ENCODE results near the gene TBC1D1.

Gene TBC1D1

GRCh38 chr4:38172078-38172477 lies 281.2 kb downstream of the TBC1D1 start:
- no peaks in the 10 kb centered on the region for H3K27me3 ChIP-seq
- H3K4me3 ChIP-seq (ENCODE audit: low read depth, low read length): no peak overlapping the region
- no peaks in the 10 kb centered on the region for H3K4me1 ChIP-seq
- no peaks in the 10 kb centered on the region for H3K36me3 ChIP-seq
- H3K9me3 ChIP-seq: no peaks in the 10 kb centered on the region
- TF ChIP-seq CTCF (IDR thresholded peaks at IDR 0.05; ENCODE audit: low read depth, low read length): no peak
- DNase-seq: no peak

- H3K27me3 ChIP-seq: no peaks in the 10 kb centered on the region
- no peak overlapping the region for H3K4me3 ChIP-seq (ENCODE audit: low read depth, low read length)
- no peaks in the 10 kb centered on the region for H3K9me3 ChIP-seq
- no peaks in the 10 kb centered on the region for H3K36me3 ChIP-seq
- no peak for TF ChIP-seq CTCF (IDR thresholded peaks at IDR 0.05; ENCODE audit: low read depth, low read length)
- DNase-seq: no peak
- no peaks in the 10 kb centered on the region; the same call in 1 of the 2 replicates for H3K4me1 ChIP-seq
Measured at GRCh38 chr4:38173935-38174518, 283.1 kb downstream of the TBC1D1 start.

GRCh38 chr4:38174801-38175200 lies 283.9 kb downstream of the TBC1D1 start:
- H3K4me1 ChIP-seq: no peaks in the 10 kb centered on the region; the same call in 1 of the 2 replicates
- H3K4me3 ChIP-seq (ENCODE audit: low read depth, low read length): no peak overlapping the region
- no peaks in the 10 kb centered on the region for H3K36me3 ChIP-seq
- DNase-seq: no peak
- H3K9me3 ChIP-seq: no peaks in the 10 kb centered on the region
- TF ChIP-seq CTCF (IDR thresholded peaks at IDR 0.05; ENCODE audit: low read depth, low read length): no peak
- H3K27me3 ChIP-seq: no peaks in the 10 kb centered on the region

- H3K9me3 ChIP-seq: no peaks in the 10 kb centered on the region
- no peak for DNase-seq
- no peak for TF ChIP-seq CTCF (IDR thresholded peaks at IDR 0.05; ENCODE audit: low read depth, low read length)
- no peak overlapping the region for H3K4me3 ChIP-seq (ENCODE audit: low read depth, low read length)
- H3K27me3 ChIP-seq: no peaks in the 10 kb centered on the region
- no peaks in the 10 kb centered on the region for H3K36me3 ChIP-seq
- no peaks in the 10 kb centered on the region; the same call in 1 of the 2 replicates for H3K4me1 ChIP-seq
Measured at GRCh38 chr4:38176165-38176564, 285.3 kb downstream of the TBC1D1 start.

GRCh38 chr4:38177035-38177546 lies 286.2 kb downstream of the TBC1D1 start:
- no peak for TF ChIP-seq CTCF (IDR thresholded peaks at IDR 0.05; ENCODE audit: low read depth, low read length)
- Histone ChIP-seq H3K27me3 (no peaks in the 10 kb centered on the region), H3K4me1 (no peaks in the 10 kb centered on the region; the same call in none of the 2 replicates), H3K9me3 (no peaks in the 10 kb centered on the region), H3K4me3 (ENCODE audit: low read depth, low read length) (no peak overlapping the region), H3K36me3 (no peaks in the 10 kb centered on the region)
- DNase-seq: no peak

GRCh38 chr4:38177641-38178391 lies 286.9 kb downstream of the TBC1D1 start:
- Histone ChIP-seq H3K9me3 (no peaks in the 10 kb centered on the region), H3K4me3 (ENCODE audit: low read depth, low read length) (no peak overlapping the region), H3K36me3 (no peaks in the 10 kb centered on the region), H3K27me3 (no peaks in the 10 kb centered on the region), H3K4me1 (no peaks in the 10 kb centered on the region; the same call in none of the 2 replicates)
- no peak for DNase-seq
- TF ChIP-seq CTCF (IDR thresholded peaks at IDR 0.05; ENCODE audit: low read depth, low read length): no peak
